ENCODE data around the gene SP100. TPM values are rescaled to one million over a fixed set of nuclear protein-coding genes. Genes with fewer than 3 reads are reported as not detected.

The SP100 gene
- total and polyA plus RNA-seq, 2 of the 13 experiments (the other 11 are each of a cell fraction or from before 2014, with no cell fraction given), result 12.6 to 16.5 TPM

DNA sequence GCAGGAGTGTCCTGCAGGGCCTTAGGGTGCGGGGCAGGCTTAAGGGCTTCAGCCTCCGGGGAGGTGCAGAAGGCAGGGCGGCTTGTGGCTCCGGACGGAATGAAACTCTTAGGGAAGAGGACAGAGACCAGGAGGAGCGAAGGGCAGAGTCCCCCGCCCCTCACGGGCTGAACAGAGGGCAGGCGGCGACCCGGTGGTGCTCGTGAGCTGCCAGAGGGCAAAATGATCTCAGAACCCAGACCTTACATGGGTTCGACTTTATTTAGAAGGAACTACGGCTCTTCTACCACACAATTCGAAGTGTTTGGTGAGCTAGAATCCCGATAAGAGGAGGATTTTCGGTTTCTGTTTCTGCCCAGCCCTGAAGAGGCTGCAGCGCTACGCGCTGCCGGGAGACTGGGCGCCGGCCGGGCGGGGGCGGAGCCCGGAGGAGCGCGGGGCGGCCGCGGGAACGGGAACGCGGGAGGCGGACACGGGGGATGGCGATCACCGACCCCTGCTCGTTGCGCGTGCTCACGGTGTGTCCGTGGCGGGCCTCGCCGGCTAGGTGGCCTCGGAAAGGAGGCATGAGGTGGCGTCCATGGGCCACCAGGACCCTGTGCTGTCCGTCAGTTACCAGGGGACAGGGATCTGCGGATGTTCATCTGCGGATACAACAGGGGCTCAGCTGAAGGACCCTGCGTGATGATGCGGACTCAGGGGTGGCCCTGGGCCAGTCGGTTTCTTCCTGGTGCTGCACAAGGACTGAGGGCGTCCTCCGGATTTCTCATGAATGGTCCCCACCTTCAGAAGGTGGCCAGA lies 4.2 kb upstream of the SP100 start (continued):
- TF ChIP-seq, protein P1, sequence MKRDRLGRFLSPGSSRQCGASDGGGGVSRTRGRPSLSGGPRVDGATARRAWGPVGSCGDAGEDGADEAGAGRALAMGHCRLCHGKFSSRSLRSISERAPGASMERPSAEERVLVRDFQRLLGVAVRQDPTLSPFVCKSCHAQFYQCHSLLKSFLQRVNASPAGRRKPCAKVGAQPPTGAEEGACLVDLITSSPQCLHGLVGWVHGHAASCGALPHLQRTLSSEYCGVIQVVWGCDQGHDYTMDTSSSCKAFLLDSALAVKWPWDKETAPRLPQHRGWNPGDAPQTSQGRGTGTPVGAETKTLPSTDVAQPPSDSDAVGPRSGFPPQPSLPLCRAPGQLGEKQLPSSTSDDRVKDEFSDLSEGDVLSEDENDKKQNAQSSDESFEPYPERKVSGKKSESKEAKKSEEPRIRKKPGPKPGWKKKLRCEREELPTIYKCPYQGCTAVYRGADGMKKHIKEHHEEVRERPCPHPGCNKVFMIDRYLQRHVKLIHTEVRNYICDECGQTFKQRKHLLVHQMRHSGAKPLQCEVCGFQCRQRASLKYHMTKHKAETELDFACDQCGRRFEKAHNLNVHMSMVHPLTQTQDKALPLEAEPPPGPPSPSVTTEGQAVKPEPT (CRISPR knock-in tag; IDR thresholded peaks at IDR 0.05; ENCODE audit: low read depth), result 0 out of 2 replicates have a peak, but pooled peaks have one; percentile 69
- TF ChIP-seq PCBP1 (IDR thresholded peaks at IDR 0.05; ENCODE audit: borderline replicate concordance, low read depth, low read length) (no peak), HNRNPH1 (optimal IDR thresholded peaks at IDR 0.05; ENCODE audit: low read depth, low read length) (no peak), NR2F1 (CRISPR knock-in tag; IDR thresholded peaks at IDR 0.05) (peak in 1 of 2 experiments; percentile 22; a peak in 1 of 4 replicates), ZNF251 (CRISPR knock-in tag; IDR thresholded peaks at IDR 0.05) (no peak), ZBTB42 (CRISPR knock-in tag; IDR thresholded peaks at IDR 0.05) (peak; percentile 81; the same call in 1 of the 2 replicates), IRX3 (CRISPR knock-in tag; IDR thresholded peaks at IDR 0.05; ENCODE audit: borderline replicate concordance, low read depth) (peak; percentile 22; the same call in 1 of the 2 replicates), ZNF160 (CRISPR knock-in tag; IDR thresholded peaks at IDR 0.05) (no peak)
- TF ChIP-seq, protein P2, sequence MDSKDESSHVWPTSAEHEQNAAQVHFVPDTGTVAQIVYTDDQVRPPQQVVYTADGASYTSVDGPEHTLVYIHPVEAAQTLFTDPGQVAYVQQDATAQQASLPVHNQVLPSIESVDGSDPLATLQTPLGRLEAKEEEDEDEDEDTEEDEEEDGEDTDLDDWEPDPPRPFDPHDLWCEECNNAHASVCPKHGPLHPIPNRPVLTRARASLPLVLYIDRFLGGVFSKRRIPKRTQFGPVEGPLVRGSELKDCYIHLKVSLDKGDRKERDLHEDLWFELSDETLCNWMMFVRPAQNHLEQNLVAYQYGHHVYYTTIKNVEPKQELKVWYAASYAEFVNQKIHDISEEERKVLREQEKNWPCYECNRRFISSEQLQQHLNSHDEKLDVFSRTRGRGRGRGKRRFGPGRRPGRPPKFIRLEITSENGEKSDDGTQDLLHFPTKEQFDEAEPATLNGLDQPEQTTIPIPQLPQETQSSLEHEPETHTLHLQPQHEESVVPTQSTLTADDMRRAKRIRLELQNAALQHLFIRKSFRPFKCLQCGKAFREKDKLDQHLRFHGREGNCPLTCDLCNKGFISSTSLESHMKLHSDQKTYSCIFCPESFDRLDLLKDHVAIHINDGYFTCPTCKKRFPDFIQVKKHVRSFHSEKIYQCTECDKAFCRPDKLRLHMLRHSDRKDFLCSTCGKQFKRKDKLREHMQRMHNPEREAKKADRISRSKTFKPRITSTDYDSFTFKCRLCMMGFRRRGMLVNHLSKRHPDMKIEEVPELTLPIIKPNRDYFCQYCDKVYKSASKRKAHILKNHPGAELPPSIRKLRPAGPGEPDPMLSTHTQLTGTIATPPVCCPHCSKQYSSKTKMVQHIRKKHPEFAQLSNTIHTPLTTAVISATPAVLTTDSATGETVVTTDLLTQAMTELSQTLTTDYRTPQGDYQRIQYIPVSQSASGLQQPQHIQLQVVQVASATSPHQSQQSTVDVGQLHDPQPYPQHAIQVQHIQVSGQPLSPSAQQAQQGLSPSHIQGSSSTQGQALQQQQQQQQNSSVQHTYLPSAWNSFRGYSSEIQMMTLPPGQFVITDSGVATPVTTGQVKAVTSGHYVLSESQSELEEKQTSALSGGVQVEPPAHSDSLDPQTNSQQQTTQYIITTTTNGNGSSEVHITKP (CRISPR knock-in tag; IDR thresholded peaks at IDR 0.05; ENCODE audit: low read depth), result no peak
- TF ChIP-seq, protein P3, sequence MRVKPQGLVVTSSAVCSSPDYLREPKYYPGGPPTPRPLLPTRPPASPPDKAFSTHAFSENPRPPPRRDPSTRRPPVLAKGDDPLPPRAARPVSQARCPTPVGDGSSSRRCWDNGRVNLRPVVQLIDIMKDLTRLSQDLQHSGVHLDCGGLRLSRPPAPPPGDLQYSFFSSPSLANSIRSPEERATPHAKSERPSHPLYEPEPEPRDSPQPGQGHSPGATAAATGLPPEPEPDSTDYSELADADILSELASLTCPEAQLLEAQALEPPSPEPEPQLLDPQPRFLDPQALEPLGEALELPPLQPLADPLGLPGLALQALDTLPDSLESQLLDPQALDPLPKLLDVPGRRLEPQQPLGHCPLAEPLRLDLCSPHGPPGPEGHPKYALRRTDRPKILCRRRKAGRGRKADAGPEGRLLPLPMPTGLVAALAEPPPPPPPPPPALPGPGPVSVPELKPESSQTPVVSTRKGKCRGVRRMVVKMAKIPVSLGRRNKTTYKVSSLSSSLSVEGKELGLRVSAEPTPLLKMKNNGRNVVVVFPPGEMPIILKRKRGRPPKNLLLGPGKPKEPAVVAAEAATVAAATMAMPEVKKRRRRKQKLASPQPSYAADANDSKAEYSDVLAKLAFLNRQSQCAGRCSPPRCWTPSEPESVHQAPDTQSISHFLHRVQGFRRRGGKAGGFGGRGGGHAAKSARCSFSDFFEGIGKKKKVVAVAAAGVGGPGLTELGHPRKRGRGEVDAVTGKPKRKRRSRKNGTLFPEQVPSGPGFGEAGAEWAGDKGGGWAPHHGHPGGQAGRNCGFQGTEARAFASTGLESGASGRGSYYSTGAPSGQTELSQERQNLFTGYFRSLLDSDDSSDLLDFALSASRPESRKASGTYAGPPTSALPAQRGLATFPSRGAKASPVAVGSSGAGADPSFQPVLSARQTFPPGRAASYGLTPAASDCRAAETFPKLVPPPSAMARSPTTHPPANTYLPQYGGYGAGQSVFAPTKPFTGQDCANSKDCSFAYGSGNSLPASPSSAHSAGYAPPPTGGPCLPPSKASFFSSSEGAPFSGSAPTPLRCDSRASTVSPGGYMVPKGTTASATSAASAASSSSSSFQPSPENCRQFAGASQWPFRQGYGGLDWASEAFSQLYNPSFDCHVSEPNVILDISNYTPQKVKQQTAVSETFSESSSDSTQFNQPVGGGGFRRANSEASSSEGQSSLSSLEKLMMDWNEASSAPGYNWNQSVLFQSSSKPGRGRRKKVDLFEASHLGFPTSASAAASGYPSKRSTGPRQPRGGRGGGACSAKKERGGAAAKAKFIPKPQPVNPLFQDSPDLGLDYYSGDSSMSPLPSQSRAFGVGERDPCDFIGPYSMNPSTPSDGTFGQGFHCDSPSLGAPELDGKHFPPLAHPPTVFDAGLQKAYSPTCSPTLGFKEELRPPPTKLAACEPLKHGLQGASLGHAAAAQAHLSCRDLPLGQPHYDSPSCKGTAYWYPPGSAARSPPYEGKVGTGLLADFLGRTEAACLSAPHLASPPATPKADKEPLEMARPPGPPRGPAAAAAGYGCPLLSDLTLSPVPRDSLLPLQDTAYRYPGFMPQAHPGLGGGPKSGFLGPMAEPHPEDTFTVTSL (CRISPR knock-in tag; IDR thresholded peaks at IDR 0.05; ENCODE audit: borderline replicate concordance), result no peak; the same call in 1 of the 2 replicates

All from HepG2 (cell line).